Measurements from ENCODE around the gene SWT1.

SWT1 gene

DNA sequence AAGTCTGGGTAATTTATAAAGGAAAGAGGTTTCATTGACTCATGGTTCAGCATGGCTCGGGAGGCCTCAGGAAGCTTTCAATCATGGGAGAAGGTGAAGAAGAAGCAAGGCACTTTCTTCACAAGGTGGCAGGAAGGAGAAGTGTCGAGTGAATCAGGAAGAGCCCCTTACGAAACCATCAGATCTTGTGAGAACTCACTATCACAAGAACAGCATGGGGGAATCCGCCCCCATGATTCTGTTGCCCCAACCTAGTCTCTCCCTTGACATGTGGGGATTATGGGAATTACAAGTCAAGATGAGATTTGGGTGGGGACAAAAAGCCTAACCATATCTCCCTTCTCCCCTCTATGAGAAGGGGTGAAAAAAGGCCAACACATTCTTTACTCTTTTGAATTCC is 171.3 kb downstream of the SWT1 start:
- DNase-seq = no peak

DNA sequence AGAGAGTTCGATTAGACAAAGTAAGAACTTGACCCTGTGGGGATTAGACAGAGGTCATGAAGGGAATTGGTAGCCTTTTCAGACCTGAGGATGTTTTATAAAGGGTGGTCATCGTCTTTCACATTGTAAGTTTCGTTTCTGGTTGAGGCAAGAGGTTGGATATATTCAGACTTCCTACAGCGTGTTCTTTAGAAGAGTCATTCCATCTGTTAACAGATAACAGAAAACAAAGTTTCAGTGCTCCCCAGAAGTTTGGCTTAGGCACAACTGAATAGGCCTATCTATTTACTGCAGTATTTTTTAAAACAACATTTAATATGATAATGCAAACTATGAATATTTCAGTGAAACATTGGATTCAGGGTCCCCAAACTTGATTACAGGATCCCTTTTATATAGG is 177.2 kb downstream of the SWT1 start:
- no peak for DNase-seq

DNA sequence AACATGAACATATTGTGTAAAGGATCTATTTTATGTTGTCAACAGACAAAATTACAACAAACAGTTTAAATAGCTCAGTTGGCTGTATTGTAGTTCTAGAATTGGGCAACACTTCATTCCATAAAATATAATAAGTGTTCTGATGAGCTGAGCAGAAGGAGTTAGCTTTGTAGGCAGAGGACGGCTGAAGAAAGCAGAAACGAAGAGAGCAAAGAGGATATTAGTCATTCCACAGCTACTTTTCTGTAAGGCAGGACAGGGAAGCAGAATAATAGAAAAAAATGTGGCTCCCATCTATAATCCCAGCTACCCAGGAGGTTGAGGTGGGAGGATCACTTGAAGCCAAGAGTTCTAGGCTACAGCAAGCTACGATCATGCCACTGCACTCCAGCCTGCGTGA is 180.3 kb downstream of the SWT1 start:
- DNase-seq = no peak

DNA sequence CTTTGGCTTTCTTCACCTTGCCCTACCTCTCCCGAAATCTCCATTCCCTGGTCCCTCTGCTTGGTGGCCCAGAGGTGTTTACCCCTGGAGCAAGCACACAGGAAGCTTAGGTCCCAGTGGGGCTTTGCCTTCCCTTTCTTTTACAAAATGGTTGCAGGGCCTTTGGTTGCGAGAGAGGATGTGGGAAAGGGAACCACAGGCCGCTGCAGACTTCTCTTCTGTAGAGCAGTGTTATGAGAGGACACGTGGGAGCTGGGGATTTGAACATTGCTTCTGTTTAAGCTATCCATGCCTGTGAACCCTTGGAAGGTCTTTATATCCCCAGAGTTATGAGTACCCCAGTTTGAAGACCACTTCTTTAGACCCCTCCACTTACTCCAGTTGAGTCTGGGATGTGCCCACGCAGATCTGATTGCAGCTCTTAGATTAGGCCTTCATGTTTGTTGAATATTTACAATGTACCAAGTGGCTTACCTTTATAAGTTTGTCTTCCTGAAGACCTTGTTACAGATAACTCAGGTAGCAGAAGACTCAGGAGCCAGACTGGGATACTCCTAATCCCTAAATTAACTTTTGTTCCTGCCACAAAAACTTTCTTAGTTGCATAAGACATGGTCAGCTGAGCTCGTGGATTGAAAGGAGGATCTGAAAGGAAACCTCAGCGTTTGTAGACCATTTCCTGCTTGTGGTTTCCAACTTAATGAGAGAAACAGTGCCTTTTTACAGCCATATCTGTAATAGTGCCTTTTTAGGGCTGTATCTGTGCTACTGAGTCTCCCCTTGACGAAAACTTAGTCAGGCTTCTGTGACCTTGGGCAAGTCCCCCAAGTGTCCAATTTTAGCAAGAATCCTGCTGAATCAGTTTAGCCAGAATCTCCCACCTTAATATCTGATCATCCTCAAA is 182.0 kb downstream of the SWT1 start:
- DNase-seq = no peak

DNA sequence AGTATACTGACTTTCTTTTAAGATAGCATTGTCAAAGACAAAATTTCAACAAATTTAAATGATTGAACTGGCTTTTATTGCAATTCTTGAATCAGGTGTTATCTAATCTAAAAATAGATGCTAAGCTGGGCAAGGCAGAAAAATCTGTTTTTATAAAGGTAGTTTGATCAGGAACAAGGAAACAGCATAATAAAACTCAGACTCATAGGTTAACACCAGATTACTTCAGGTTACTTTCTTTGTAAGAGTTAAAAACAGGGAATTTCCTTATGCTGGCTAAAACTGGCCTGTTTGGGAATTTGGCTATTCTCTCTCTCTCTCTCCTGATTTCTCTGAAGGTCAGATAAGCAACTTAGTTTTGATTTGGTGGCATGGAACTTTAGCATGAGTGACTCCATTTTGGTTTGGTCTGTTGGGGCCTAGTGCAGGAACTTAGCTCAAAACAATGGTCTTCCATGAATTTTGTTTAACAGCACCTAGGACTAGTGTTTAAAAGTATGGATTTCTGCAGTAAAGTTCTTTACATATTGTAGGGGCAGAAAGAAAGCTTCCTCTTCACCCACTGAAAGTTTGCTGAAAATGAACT is 184.3 kb downstream of the SWT1 start:
- DNase-seq = no peak

Measured in NCI-H524 (cell line).